WTC11 (cell line): ENCODE data around the gene TSHZ3.

Experiments
- CTCF ChIP-seq: fragments of 200-600 bp; IDR thresholded peaks from 2 replicates; pipeline ENCODE4 v1.8.0; 2022; ENCODE audit warnings: antibody characterized with exemption
- E2F5 ChIP-seq: sonication (generic); formaldehyde crosslinking; IDR thresholded peaks from 2 replicates; pipeline ENCODE4 v1.8.1; 2022; ENCODE audit warnings: mild to moderate bottlenecking, moderate library complexity, missing genetic modification reagents
- FOXJ3 ChIP-seq: sonication (generic); formaldehyde crosslinking; IDR thresholded peaks from 2 replicates; pipeline ENCODE4 v1.9.0; 2021; ENCODE audit warnings: missing genetic modification reagents, mild to moderate bottlenecking, borderline replicate concordance
- NR2C2 ChIP-seq: sonication (generic); formaldehyde crosslinking; IDR thresholded peaks from 2 replicates; pipeline ENCODE4 v1.8.0; 2022; ENCODE audit warnings: mild to moderate bottlenecking, missing genetic modification reagents
- USF2 ChIP-seq: sonication (generic); formaldehyde crosslinking; IDR thresholded peaks from 2 replicates; pipeline ENCODE4 v1.8.1; 2023; ENCODE audit warnings: mild to moderate bottlenecking, missing genetic modification reagents, moderate library complexity
- ZBTB43 ChIP-seq: sonication (generic); formaldehyde crosslinking; IDR thresholded peaks from 2 replicates; pipeline ENCODE4 v1.8.1; 2023; ENCODE audit warnings: mild to moderate bottlenecking, missing genetic modification reagents
- ZNF317 ChIP-seq: sonication (generic); formaldehyde crosslinking; IDR thresholded peaks from 2 replicates; pipeline ENCODE4 v1.8.1; 2023; ENCODE audit warnings: low read depth, mild to moderate bottlenecking, moderate library complexity, missing genetic modification reagents, borderline replicate concordance

GRCh38 chr19:31318790-31319425, 30.3 kb downstream of the TSHZ3 start:
- TF ChIP-seq NR2C2, result no peak
- no peak for TF ChIP-seq CTCF
- no peak for TF ChIP-seq FOXJ3 (CRISPR knock-in tag)
- no peak for TF ChIP-seq ZNF317
- no peak for TF ChIP-seq E2F5
- TF ChIP-seq ZBTB43 (CRISPR knock-in tag), result no peak
- no peak for TF ChIP-seq USF2 (CRISPR knock-in tag)
